Left ventricle myocardium inferior (tissue), 1 donor: ENCODE data around the gene MLF2. TPM values are rescaled to one million over a fixed set of nuclear protein-coding genes. Genes with fewer than 3 reads are reported as not detected.
"Not testable (repeated sequence)": the region's sequence is repeated elsewhere in the genome, so short reads cannot be mapped to it uniquely, and the experiment has no call there.

Source experiments
- DNase-seq: peaks from one replicate; pipeline ENCODE4 v3.0.0-alpha.2; 2020
- H3K27ac ChIP-seq: fragments of 200-600 bp; replicated peaks from 2 replicates; pipeline ENCODE4 v1.8.0; 2021
- H3K27me3 ChIP-seq: fragments of 200-600 bp; 2 replicates; pipeline ENCODE4 v1.8.0; 2021; ENCODE audit warnings: low read depth
- H3K36me3 ChIP-seq: fragments of 200-600 bp; 2 replicates; pipeline ENCODE4 v1.8.0; 2021
- H3K4me1 ChIP-seq: fragments of 200-600 bp; 2 replicates; pipeline ENCODE4 v1.8.0; 2021
- H3K4me3 ChIP-seq: fragments of 200-600 bp; 2 replicates; pipeline ENCODE4 v1.8.0; 2021; ENCODE audit warnings: mild to moderate bottlenecking, moderate library complexity
- H3K9me3 ChIP-seq: fragments of 200-600 bp; replicated peaks from 2 replicates; pipeline ENCODE4 v1.8.0; 2021
- CTCF ChIP-seq: fragments of 200-600 bp; IDR thresholded peaks from 2 replicates; pipeline ENCODE4 v1.8.0; 2021; ENCODE audit warnings: antibody characterized with exemption, mild to moderate bottlenecking, borderline replicate concordance
- intact Hi-C: fragments of 100-400 bp; cut with micrococcal nuclease; formaldehyde crosslinking; loops from one replicate; pipeline ENCODE4 v1.11.0; 2022
- total RNA-seq: library from RNA; stranded (reverse); fragmentation: NEBNext Ultra II Directional; extraction: Animal tissue kit (Norgen Biotek cat#: 25700); gene quantifications from one replicate; pipeline ENCODE4 v1.2.1, GENCODE V29; 2021
- donor health status: DM: no; HTN: yes; CAD: no; lungs with severe emphysema.

Gene MLF2
- total RNA-seq, 1 donor from 2014 or later = 153 TPM

GRCh38 chr12:6742834-6743233, 10.1 kb downstream of the MLF2 start:
- TF ChIP-seq CTCF = no peak
- DNase-seq = no peak
- Histone ChIP-seq H3K36me3 (peaks cover 14% of the 10 kb centered on the region), H3K27ac (no peak overlapping the region), H3K27me3 (no peaks in the 10 kb centered on the region), H3K4me3 (no peak overlapping the region), H3K4me1 (peaks cover 13% of the 10 kb centered on the region), H3K9me3 (no peaks in the 10 kb centered on the region)
- intact Hi-C loops = no loop called here

- intact Hi-C loops, H3K27ac ChIP-seq, H3K36me3 ChIP-seq, H3K4me3 ChIP-seq, DNase-seq, H3K27me3 ChIP-seq, H3K9me3 ChIP-seq: not testable (repeated sequence)
- H3K4me1 ChIP-seq = peaks cover 13% of the 10 kb centered on the region
Measured at GRCh38 chr12:6742080-6742479, 10.9 kb downstream of the MLF2 start.

GRCh38 chr12:6736754-6737153, 16.2 kb downstream of the MLF2 start:
- no peak for TF ChIP-seq CTCF
- intact Hi-C loops = no loop called here
- Histone ChIP-seq H3K27ac (no peak overlapping the region), H3K4me1 (peaks cover 14% of the 10 kb centered on the region), H3K4me3 (no peak overlapping the region), H3K27me3 (no peaks in the 10 kb centered on the region), H3K9me3 (no peaks in the 10 kb centered on the region), H3K36me3 (peaks cover 11% of the 10 kb centered on the region)
- no peak for DNase-seq

GRCh38 chr12:6735448-6736191, 17.3 kb downstream of the MLF2 start:
- peaks cover 14% of the 10 kb centered on the region for H3K4me1 ChIP-seq
- H3K27me3 ChIP-seq = no peaks in the 10 kb centered on the region
- peak overlapping the region; percentile 71 for H3K27ac ChIP-seq
- no peak overlapping the region for H3K4me3 ChIP-seq
- intact Hi-C loops = no loop called here
- peak; percentile 73 for DNase-seq
- H3K36me3 ChIP-seq = peaks cover 22% of the 10 kb centered on the region
- H3K9me3 ChIP-seq = no peaks in the 10 kb centered on the region
- peak; percentile 87 for TF ChIP-seq CTCF

- H3K4me1 ChIP-seq = peaks cover 14% of the 10 kb centered on the region
- no peaks in the 10 kb centered on the region for H3K9me3 ChIP-seq
- H3K4me3 ChIP-seq = no peak overlapping the region
- peak overlapping the region; percentile 71 for H3K27ac ChIP-seq
- no peaks in the 10 kb centered on the region for H3K27me3 ChIP-seq
- no peak for TF ChIP-seq CTCF
- intact Hi-C loops = no loop called here
- DNase-seq = no peak
- peaks cover 31% of the 10 kb centered on the region for H3K36me3 ChIP-seq
Measured at GRCh38 chr12:6734506-6735387, 18.2 kb downstream of the MLF2 start.

- peaks cover 8% of the 10 kb centered on the region for H3K4me1 ChIP-seq
- TF ChIP-seq CTCF = no peak
- H3K9me3 ChIP-seq = no peaks in the 10 kb centered on the region
- no peaks in the 10 kb centered on the region for H3K27me3 ChIP-seq
- H3K4me3 ChIP-seq = no peak overlapping the region
- H3K27ac ChIP-seq = no peak overlapping the region
- intact Hi-C loops = no loop called here
- DNase-seq = no peak
- H3K36me3 ChIP-seq = peaks cover 57% of the 10 kb centered on the region
Measured at GRCh38 chr12:6730169-6730568, 22.8 kb downstream of the MLF2 start.
